Hepatocyte (in vitro differentiated cells): ENCODE measurements around the gene C13orf42. TPM values are rescaled to one million over a fixed set of nuclear protein-coding genes. Genes with fewer than 3 reads are reported as not detected.

ENCODE experiments used
- DNase-seq: peaks from one replicate; pipeline ENCODE4 v3.0.0-alpha.2; 2016; ENCODE audit warnings: low spot score
- H2AFZ ChIP-seq: fragments of 200-600 bp; sonication (generic); 2 replicates; pipeline ENCODE4 v1.6.0; 2016; ENCODE audit warnings: antibody characterized with exemption, mild to moderate bottlenecking
- H3K27ac ChIP-seq: fragments of 200-600 bp; sonication (generic); 2 replicates; pipeline ENCODE4 v1.5.1; 2016; ENCODE audit warnings: mild to moderate bottlenecking
- H3K27me3 ChIP-seq: fragments of 200-600 bp; sonication (generic); 2 replicates; pipeline ENCODE4 v1.6.1; 2016
- H3K36me3 ChIP-seq: fragments of 200-600 bp; sonication (generic); replicated peaks from 2 replicates; pipeline ENCODE4 v1.5.1; 2016; ENCODE audit warnings: low read depth; ENCODE audit not compliant: insufficient read depth
- H3K4me1 ChIP-seq: fragments of 200-600 bp; sonication (generic); 2 replicates; pipeline ENCODE4 v1.5.1; 2016; ENCODE audit warnings: mild to moderate bottlenecking, moderate library complexity; ENCODE audit not compliant: insufficient read depth
- H3K4me2 ChIP-seq: fragments of 200-600 bp; sonication (generic); 2 replicates; pipeline ENCODE4 v1.6.0; 2016
- H3K4me3 ChIP-seq: fragments of 200-600 bp; sonication (generic); 2 replicates; pipeline ENCODE4 v1.5.1; 2016; ENCODE audit warnings: mild to moderate bottlenecking
- H3K79me2 ChIP-seq: fragments of 200-600 bp; sonication (generic); 2 replicates; pipeline ENCODE4 v1.6.0; 2017; ENCODE audit warnings: mild to moderate bottlenecking
- H3K9me2 ChIP-seq: fragments of 200-600 bp; sonication (generic); replicated peaks from 2 replicates; pipeline ENCODE4 v1.6.0; 2017; ENCODE audit warnings: mild to moderate bottlenecking; ENCODE audit not compliant: insufficient read depth
- H3K9me3 ChIP-seq: fragments of 200-600 bp; sonication (generic); 2 replicates; pipeline ENCODE4 v1.5.1; 2016; ENCODE audit warnings: low read depth, mild to moderate bottlenecking
- H4K20me1 ChIP-seq: fragments of 200-600 bp; sonication (generic); 2 replicates; pipeline ENCODE4 v1.6.0; 2016; ENCODE audit warnings: mild to moderate bottlenecking; ENCODE audit not compliant: insufficient read depth, poor library complexity, severe bottlenecking
- EZH2 ChIP-seq: fragments of 200-600 bp; sonication (generic); IDR thresholded peaks from 2 replicates; pipeline ENCODE4 v1.6.1; 2016; ENCODE audit warnings: antibody characterized with exemption, mild to moderate bottlenecking, borderline replicate concordance
- EZH2phosphoT487 ChIP-seq: fragments of 200-600 bp; sonication (generic); IDR thresholded peaks from one replicate; pipeline ENCODE4 v1.6.1; 2018; ENCODE audit warnings: antibody characterized with exemption, mild to moderate bottlenecking, low read depth, moderate library complexity; ENCODE audit not compliant: unreplicated experiment, severe bottlenecking
- WGBS: methylation state at CpG from one replicate; pipeline ENCODE4 v1.1.6; 2016; ENCODE audit warnings: low lambda C conversion rate; ENCODE audit errors: missing lambda C conversion rate; 5-methylcytosine and 5-hydroxymethylcytosine counted together
- polyA plus RNA-seq: library from polyadenylated mRNA; unstranded; fragments of >200 nt; fragmentation: Nextera tagmentation; extraction: Ambion mirVana; gene quantifications from 2 replicates; pipeline ENCODE4 v1.2.1, GENCODE V29; 2016
- total RNA-seq: library from RNA; depleted of rRNA; stranded (reverse); fragments of >200 nt; gene quantifications from 2 replicates; pipeline ENCODE4 v1.2.3, GENCODE V29; 2014
- TF ChIP-seq, protein P1 (sequence below): fragments of 200-600 bp; sonication (generic); IDR thresholded peaks from 2 replicates; pipeline ENCODE4 v1.5.1; 2016; ENCODE audit warnings: antibody characterized with exemption, mild to moderate bottlenecking; ENCODE audit not compliant: poor library complexity

The C13orf42 gene
- total and polyA plus RNA-seq, 2 experiments from 2014 or later = not detected

DNA sequence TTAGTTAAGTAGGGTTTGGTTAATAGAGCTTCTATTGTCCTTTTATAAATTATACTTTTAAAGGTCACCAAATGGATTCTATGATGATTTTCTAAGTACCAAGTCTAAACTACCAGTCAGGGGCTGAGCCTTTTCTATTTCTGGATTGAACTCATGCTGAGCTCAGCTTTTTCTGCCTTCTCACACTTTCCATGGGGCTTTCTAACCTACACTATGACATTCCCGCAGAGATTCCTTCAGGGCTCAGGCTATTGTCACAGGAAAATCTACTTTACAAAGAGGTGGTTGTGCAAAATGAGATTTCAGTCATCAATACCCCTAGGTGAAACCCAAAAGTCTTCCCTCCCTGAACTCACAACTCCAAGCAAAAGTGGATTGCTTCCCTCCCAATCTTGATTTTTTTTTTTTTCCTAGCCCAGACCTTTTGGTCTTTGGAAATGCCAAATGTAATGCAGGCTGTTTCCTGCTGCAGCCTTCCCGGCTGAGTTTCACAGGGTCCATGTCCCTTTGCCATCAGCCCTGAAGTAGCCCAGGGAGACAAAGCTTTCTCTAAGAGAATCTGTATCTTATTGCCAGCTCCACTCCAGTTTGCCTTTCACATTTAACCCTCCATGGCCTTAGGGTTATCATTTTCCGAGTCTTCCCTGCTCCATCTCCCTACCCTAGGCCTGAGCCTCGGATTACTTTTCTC, 13.6 kb downstream of the C13orf42 start:
- Histone ChIP-seq H3K4me1 (no peaks in the 10 kb centered on the region), H3K4me2 (no peak overlapping the region), H3K27ac (no peak overlapping the region), H3K9me2 (no peaks in the 10 kb centered on the region), H3K27me3 (no peaks in the 10 kb centered on the region), H2AFZ (no peak overlapping the region), H3K36me3 (no peaks in the 10 kb centered on the region), H3K79me2 (no peaks in the 10 kb centered on the region), H3K9me3 (no peaks in the 10 kb centered on the region), H4K20me1 (no peaks in the 10 kb centered on the region), H3K4me3 (no peak overlapping the region)
- TF ChIP-seq EZH2 (no peak), EZH2phosphoT487 (no peak)
- TF ChIP-seq, protein P1, sequence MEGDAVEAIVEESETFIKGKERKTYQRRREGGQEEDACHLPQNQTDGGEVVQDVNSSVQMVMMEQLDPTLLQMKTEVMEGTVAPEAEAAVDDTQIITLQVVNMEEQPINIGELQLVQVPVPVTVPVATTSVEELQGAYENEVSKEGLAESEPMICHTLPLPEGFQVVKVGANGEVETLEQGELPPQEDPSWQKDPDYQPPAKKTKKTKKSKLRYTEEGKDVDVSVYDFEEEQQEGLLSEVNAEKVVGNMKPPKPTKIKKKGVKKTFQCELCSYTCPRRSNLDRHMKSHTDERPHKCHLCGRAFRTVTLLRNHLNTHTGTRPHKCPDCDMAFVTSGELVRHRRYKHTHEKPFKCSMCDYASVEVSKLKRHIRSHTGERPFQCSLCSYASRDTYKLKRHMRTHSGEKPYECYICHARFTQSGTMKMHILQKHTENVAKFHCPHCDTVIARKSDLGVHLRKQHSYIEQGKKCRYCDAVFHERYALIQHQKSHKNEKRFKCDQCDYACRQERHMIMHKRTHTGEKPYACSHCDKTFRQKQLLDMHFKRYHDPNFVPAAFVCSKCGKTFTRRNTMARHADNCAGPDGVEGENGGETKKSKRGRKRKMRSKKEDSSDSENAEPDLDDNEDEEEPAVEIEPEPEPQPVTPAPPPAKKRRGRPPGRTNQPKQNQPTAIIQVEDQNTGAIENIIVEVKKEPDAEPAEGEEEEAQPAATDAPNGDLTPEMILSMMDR = no peak
- no peak for DNase-seq
- WGBS = 75% methylated on average over 4 of the region's 4 CpGs

DNA sequence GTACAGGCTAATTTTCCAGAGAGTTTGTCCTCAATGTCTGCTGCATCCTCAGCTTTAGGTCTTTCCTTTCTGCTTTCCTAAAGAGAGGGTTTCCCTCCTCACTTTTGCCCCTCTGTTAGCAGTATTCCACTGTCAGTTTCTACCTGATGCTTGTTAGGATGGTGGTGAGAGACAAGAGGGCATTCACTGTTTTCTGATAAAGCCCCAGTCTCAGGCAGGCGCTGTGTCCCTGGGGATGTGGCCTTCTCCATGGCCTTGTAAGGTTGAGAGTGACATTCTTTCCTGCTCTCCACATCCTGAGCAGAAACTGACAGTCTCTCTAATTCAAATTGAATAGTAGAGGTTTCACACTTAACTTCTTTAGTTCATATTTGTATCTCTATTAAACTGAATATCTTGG, 14.9 kb downstream of the C13orf42 start:
- Histone ChIP-seq H3K9me2 (no peaks in the 10 kb centered on the region), H3K4me3 (no peak overlapping the region), H3K79me2 (no peaks in the 10 kb centered on the region), H3K4me2 (no peak overlapping the region), H3K36me3 (no peaks in the 10 kb centered on the region), H3K4me1 (no peaks in the 10 kb centered on the region), H3K27ac (no peak overlapping the region), H3K9me3 (no peaks in the 10 kb centered on the region), H4K20me1 (no peaks in the 10 kb centered on the region), H3K27me3 (no peaks in the 10 kb centered on the region), H2AFZ (no peak overlapping the region)
- WGBS = 92% methylated on average over 1 of the region's 1 CpG
- TF ChIP-seq EZH2phosphoT487 (no peak), EZH2 (no peak)
- TF ChIP-seq, protein P1 = no peak
- no peak for DNase-seq

DNA sequence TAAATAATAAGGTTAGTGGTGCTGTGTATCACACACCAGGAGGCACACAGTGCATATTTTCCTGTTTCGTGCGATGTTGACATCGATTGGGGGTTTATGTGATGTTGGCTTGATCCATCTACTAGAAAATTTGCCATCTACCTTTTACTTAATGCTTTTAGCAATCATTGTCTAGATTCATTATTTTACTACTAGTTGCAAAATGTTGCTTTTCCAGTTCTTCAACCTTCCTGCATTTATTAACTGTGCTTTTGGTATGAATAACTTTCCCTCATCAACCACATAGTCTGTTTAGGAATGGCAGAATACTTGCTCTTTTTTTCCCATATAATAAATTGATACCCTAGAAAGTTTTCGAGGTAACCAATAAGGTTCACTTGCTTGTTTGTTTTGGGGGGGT, 17.5 kb downstream of the C13orf42 start:
- no peaks in the 10 kb centered on the region for H3K36me3 ChIP-seq
- H3K4me1 ChIP-seq = no peaks in the 10 kb centered on the region
- WGBS = 91% methylated on average over 4 of the region's 4 CpGs
- H3K4me2 ChIP-seq = no peak overlapping the region
- H2AFZ ChIP-seq = no peak overlapping the region
- no peaks in the 10 kb centered on the region for H4K20me1 ChIP-seq
- TF ChIP-seq, protein P1 = no peak
- TF ChIP-seq EZH2 = no peak
- no peak for TF ChIP-seq EZH2phosphoT487
- no peak overlapping the region for H3K4me3 ChIP-seq
- H3K27me3 ChIP-seq = no peaks in the 10 kb centered on the region
- DNase-seq = no peak
- H3K79me2 ChIP-seq = no peaks in the 10 kb centered on the region
- no peaks in the 10 kb centered on the region for H3K9me2 ChIP-seq
- H3K27ac ChIP-seq = no peak overlapping the region
- H3K9me3 ChIP-seq = no peaks in the 10 kb centered on the region
